CD4-positive, CD25-positive, alpha-beta regulatory T cell (primary cell): ENCODE measurements around the gene SAMD14. TPM values are rescaled to one million over a fixed set of nuclear protein-coding genes. Genes with fewer than 3 reads are reported as not detected.
A peak's percentile ranks its signal among the peaks of the same experiment; 100 is the strongest.

Experiments
- ATAC-seq, 2 donors: fragments of 150-1000 bp; cut with Tn5 transposase; one replicate each; pipeline ENCODE4 v1.10.0; 2021; ENCODE audit warnings: low read depth in 2 of 2, moderate number of reproducible peaks in 2 of 2, moderate library complexity in 1 of 2
- DNase-seq, 3 donors: peaks; one replicate each; pipeline versions ENCODE4 v3.0.0 to v3.0.0-alpha.2; 2012 to 2022; ENCODE audit warnings: mixed read lengths in 1 of 3
- H3K27ac ChIP-seq: one replicate; pipeline ENCODE4 v1.7.0; 2013; ENCODE audit warnings: mild to moderate bottlenecking, low read length; ENCODE audit not compliant: insufficient read depth, poor library complexity, severe bottlenecking
- H3K27me3 ChIP-seq: one replicate; pipeline ENCODE4 v1.7.0; 2013; ENCODE audit warnings: low read length; ENCODE audit not compliant: control insufficient read depth, insufficient read depth
- H3K36me3 ChIP-seq: one replicate; pipeline ENCODE4 v1.7.0; 2013; ENCODE audit warnings: mild to moderate bottlenecking, low read length, moderate library complexity; ENCODE audit not compliant: control insufficient read depth, insufficient read depth
- H3K4me1 ChIP-seq: 2 replicates; pipeline ENCODE4 v1.7.0; 2013; ENCODE audit warnings: mild to moderate bottlenecking, low read length; ENCODE audit not compliant: insufficient read depth, control insufficient read depth, poor library complexity, severe bottlenecking
- H3K4me3 ChIP-seq: one replicate; pipeline ENCODE4 v1.7.0; 2013; ENCODE audit warnings: low read depth, mild to moderate bottlenecking, low read length, moderate library complexity
- H3K9me3 ChIP-seq, 2 experiments: 1 replicate in 1 of 2; 2 replicates in 1 of 2; pipeline ENCODE4 v1.7.0; 2013; ENCODE audit warnings: low read length in 2 of 2, mild to moderate bottlenecking in 1 of 2, moderate library complexity in 1 of 2; ENCODE audit not compliant: control insufficient read depth in 2 of 2
- H3K27ac Mint-ChIP-seq, 3 donors: one replicate each; pipeline ENCODE4 v1.8.0; 2020 to 2022; ENCODE audit warnings: mild to moderate bottlenecking in 3 of 3, mixed read lengths in 3 of 3, moderate library complexity in 2 of 3
- H3K27me3 Mint-ChIP-seq: one replicate; pipeline ENCODE4 v1.8.0; 2022; ENCODE audit warnings: mild to moderate bottlenecking, mixed read lengths
- H3K36me3 Mint-ChIP-seq: one replicate; pipeline ENCODE4 v1.8.0; 2020; ENCODE audit warnings: mixed read lengths
- H3K4me1 Mint-ChIP-seq, 4 donors: one replicate each; pipeline ENCODE4 v1.8.0; 2020 to 2022; ENCODE audit warnings: mixed read lengths in 4 of 4, mild to moderate bottlenecking in 1 of 4
- H3K4me3 Mint-ChIP-seq, 4 donors: one replicate each; pipeline ENCODE4 v1.8.0; 2020 to 2022; ENCODE audit warnings: mild to moderate bottlenecking in 4 of 4, mixed read lengths in 4 of 4, moderate library complexity in 3 of 4
- H3K9me3 Mint-ChIP-seq, 7 donors: one replicate each; pipeline ENCODE4 v1.8.0; 2020 to 2022; ENCODE audit warnings: mixed read lengths in 7 of 7, mild to moderate bottlenecking in 3 of 7, moderate library complexity in 2 of 7
- polyA plus RNA-seq, 4 donors: library from polyadenylated mRNA; unstranded; fragments of 300-500 nt; fragmentation: Illumina TruSeq; gene quantifications; one replicate each; pipeline ENCODE4 v1.2.3, GENCODE V29; 2021
- total RNA-seq: library from RNA; stranded (reverse); gene quantifications from one replicate; pipeline ENCODE4 v1.2.3, GENCODE V29; 2022

The SAMD14 gene
- total and polyA plus RNA-seq, 5 donors from 2014 or later, result 0.09 to 0.96 TPM; not detected in 3

DNA sequence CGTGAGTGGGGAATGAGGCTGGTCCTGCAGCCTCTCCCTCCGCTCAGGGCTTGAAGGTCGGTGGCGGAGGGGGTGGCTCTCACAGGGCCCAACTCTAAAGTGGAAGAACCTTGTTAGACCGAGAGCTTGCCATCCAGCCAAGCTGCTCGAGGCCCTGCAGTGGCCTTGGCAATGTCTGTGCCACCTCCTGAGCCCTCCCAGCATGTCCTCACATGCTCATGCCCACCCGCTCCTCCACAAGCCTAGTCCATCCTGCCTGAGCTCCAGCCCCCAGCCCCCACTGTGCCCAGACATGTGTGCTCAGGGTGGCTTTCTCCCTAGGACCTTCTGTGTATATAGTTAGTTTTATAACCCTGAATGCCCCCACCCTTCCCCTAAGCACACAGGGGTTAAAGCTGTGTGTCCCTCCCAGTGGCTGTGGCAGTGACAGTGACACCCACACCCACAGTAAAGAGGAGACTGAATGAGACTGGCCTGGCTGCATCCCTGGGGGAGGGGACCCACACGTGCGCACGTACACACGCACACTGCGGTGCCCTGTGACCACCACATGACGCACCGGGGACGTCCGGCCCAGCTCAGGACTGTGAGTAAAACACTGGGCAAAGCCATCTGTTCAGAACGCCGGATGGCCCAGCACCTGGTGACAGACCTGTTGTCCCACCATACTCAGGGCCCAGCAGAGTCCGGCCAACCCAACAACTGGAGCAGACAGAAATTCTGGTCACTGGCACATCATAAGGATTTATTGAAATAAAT, 19.2 kb downstream of the SAMD14 start:
- DNase-seq (no peak), ATAC-seq (no peak)
- no peaks in the 10 kb centered on the region for H3K9me3 Mint-ChIP-seq
- H3K4me3 ChIP-seq, result no peak overlapping the region
- H3K4me1 ChIP-seq, result no peaks in the 10 kb centered on the region
- H3K27me3 Mint-ChIP-seq, result peaks cover 13% of the 10 kb centered on the region
- peaks cover 0 to 4% (median 3%) of the 10 kb centered on the region in 4 donors for H3K4me1 Mint-ChIP-seq
- peaks cover 23% of the 10 kb centered on the region for H3K36me3 ChIP-seq
- no peak overlapping the region for H3K27ac ChIP-seq
- H3K4me3 Mint-ChIP-seq, result no peak overlapping the region
- H3K36me3 Mint-ChIP-seq, result peaks cover 17% of the 10 kb centered on the region
- peak overlapping the region in 1 of 3 donors; percentile 60 for H3K27ac Mint-ChIP-seq
- H3K27me3 ChIP-seq, result no peaks in the 10 kb centered on the region
- no peaks in the 10 kb centered on the region for H3K9me3 ChIP-seq

DNA sequence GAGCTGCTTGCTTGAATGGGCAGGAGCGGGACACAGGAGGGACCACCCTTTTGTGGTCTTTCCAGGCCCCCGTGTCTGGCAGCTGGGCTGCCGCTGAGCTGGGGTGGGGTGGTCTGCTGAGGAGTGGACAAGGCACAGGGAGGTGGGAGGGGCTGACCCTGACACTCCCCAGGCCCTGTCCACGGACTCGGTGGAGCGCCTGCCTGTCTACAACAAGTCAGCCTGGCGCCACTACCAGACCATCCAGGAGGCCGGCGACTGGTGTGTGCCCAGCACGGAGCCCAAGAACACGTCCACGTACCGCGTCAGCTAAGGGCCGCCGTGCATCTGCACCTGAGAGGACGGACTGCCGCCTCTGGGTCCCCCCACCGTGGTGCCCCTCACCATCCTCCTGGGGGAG, 20.2 kb downstream of the SAMD14 start:
- Histone ChIP-seq H3K4me1 (no peaks in the 10 kb centered on the region), H3K36me3 (peaks cover 31% of the 10 kb centered on the region), H3K27ac (no peak overlapping the region), H3K9me3 (no peaks in the 10 kb centered on the region), H3K27me3 (no peaks in the 10 kb centered on the region), H3K4me3 (no peak overlapping the region)
- Mint-ChIP-seq H3K9me3 (no peaks in the 10 kb centered on the region), H3K4me1 (peaks cover 0 to under 1% (median 0%) of the 10 kb centered on the region in 4 donors), H3K27ac (no peak overlapping the region), H3K27me3 (peaks cover 3% of the 10 kb centered on the region), H3K36me3 (peaks cover 24% of the 10 kb centered on the region), H3K4me3 (no peak overlapping the region)
- DNase-seq (no peak), ATAC-seq (no peak)

DNA sequence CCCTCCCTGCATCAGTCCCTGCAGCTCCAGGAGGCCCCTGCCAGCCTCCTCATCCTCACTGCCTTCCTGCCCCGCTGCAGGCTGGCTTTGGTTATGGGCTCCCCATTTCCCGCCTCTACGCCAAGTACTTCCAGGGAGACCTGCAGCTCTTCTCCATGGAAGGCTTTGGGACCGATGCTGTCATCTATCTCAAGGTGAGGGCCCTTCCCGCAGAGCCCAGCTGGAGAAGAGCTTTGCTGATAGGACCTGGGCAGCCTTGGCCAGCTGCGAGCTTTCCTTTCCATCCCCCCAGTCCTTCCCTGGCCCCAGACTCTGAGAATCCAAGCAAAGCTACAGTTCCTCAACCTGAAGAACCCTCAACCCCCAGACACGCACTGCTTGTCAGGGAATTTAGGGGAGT, 20.8 kb downstream of the SAMD14 start:
- Mint-ChIP-seq H3K4me1 (no peaks in the 10 kb centered on the region), H3K9me3 (no peaks in the 10 kb centered on the region), H3K27ac (no peak overlapping the region), H3K27me3 (no peaks in the 10 kb centered on the region), H3K36me3 (peaks cover 24% of the 10 kb centered on the region), H3K4me3 (no peak overlapping the region)
- H3K27me3 ChIP-seq, result no peaks in the 10 kb centered on the region
- no peak overlapping the region for H3K4me3 ChIP-seq
- no peaks in the 10 kb centered on the region for H3K4me1 ChIP-seq
- H3K9me3 ChIP-seq, result no peaks in the 10 kb centered on the region
- no peak for ATAC-seq
- H3K36me3 ChIP-seq, result peaks cover 31% of the 10 kb centered on the region
- no peak overlapping the region for H3K27ac ChIP-seq
- DNase-seq, result no peak

DNA sequence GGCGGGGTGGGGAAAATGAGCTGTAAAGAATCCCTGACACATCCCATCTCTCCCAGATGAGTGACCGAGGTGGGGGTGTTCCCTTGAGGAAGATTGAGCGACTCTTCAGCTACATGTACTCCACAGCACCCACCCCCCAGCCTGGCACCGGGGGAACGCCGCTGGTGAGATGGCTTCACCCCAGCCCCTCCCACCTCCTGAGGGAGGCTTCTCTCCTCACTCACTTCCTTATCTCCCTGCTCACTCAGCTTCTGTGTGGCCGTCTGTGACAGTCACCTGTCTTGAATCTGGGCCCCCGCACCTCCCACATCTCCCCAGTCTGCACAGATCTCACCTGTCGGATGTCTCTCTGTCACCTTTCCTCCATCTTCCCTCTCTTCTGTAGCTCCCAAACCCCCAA, 21.4 kb downstream of the SAMD14 start:
- peaks cover 34% of the 10 kb centered on the region for H3K36me3 ChIP-seq
- no peak for DNase-seq
- no peak overlapping the region for H3K4me3 ChIP-seq
- Mint-ChIP-seq H3K36me3 (peaks cover 24% of the 10 kb centered on the region), H3K27me3 (no peaks in the 10 kb centered on the region), H3K9me3 (no peaks in the 10 kb centered on the region), H3K4me1 (peaks cover 0 to 1% (median 0%) of the 10 kb centered on the region in 4 donors), H3K27ac (no peak overlapping the region), H3K4me3 (no peak overlapping the region)
- no peak overlapping the region for H3K27ac ChIP-seq
- no peak for ATAC-seq
- no peaks in the 10 kb centered on the region for H3K4me1 ChIP-seq
- no peaks in the 10 kb centered on the region for H3K9me3 ChIP-seq
- H3K27me3 ChIP-seq, result no peaks in the 10 kb centered on the region

DNA sequence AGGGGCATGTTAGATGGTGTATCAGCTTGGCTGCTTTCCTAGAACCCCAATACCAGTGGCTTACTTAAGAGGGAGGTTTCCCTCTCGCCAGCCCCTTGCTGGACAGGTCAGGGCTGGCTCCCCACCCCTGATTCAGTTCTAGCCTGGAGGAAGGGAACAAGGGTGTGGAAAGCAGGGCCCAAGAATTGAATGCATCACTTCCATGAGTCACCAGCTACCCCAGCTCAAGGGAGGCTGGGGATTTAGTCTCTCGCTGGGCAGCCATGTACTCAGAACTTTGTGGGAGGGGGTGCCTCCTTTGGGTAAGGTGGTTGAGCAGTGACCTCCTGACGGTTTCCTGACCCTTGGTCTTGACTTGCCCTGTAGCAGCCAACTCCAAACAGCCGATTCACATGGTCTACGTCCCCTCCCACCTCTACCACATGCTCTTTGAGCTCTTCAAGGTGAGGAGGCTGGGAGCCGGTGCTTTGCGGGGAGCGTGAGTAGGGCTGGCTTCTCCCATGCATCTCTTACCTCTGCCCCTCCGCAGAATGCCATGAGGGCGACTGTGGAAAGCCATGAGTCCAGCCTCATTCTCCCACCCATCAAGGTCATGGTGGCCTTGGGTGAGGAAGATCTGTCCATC, 22.1 kb downstream of the SAMD14 start:
- H3K9me3 ChIP-seq, result no peaks in the 10 kb centered on the region
- no peaks in the 10 kb centered on the region for H3K27me3 ChIP-seq
- Mint-ChIP-seq H3K36me3 (peaks cover 24% of the 10 kb centered on the region), H3K27ac (no peak overlapping the region), H3K4me1 (peaks cover 0 to 4% (median under 1%) of the 10 kb centered on the region in 4 donors), H3K27me3 (no peaks in the 10 kb centered on the region), H3K9me3 (no peaks in the 10 kb centered on the region), H3K4me3 (no peak overlapping the region)
- DNase-seq, result no peak
- no peaks in the 10 kb centered on the region for H3K4me1 ChIP-seq
- no peak for ATAC-seq
- no peak overlapping the region for H3K27ac ChIP-seq
- H3K36me3 ChIP-seq, result peaks cover 37% of the 10 kb centered on the region
- no peak overlapping the region for H3K4me3 ChIP-seq

DNA sequence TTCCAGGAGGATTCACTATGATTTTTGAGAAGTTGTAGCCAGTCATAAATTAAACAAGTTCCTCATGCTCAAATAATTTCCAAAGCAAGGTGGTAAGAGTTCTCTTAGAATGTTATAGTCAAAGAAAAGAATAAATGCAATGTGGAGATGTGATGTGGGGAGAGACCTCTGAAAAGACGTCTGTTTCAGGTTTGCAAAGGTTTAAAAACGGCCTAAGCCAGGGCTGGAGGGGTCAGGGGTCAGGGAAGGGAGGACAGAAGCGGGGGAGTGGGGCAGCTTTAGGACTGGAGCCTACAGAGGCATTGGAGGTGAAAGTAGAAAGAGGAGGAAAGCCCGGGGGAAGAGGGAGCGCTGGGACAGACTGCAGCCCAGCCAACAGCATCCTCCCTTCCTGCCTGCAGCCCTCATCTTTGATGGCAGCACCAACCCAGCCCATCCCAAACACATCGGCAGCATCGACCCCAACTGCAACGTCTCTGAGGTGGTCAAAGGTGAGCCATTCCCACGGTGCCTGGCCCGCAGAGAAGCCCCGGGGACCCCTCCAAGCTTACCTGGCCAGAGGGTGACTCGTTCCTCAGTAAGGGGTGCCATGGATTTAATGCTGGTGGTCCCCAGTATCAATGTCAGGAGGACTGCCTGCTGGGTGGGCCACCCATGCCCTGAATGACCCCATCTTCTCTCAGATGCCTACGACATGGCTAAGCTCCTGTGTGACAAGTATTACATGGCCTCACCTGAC, 23.4 kb downstream of the SAMD14 start:
- ATAC-seq (no peak), DNase-seq (no peak)
- peak overlapping the region in 1 of 3 donors; percentile 60 for H3K27ac Mint-ChIP-seq

DNA sequence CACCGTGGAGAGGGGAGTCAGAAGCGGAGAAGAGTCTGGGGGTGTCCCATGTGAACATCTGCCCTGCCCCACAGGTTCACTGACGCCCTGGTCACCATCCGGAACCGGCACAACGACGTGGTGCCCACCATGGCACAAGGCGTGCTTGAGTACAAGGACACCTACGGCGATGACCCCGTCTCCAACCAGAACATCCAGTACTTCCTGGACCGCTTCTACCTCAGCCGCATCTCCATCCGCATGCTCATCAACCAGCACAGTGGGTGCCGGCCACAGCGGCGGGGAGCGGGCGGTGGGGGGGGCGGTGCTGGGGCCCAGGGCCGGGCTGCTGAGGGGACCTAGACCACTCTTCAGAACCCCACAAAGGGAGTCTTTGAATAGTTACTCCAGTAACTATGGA, 24.1 kb downstream of the SAMD14 start:
- Histone ChIP-seq H3K4me3 (no peak overlapping the region), H3K27ac (no peak overlapping the region), H3K27me3 (no peaks in the 10 kb centered on the region), H3K36me3 (peaks cover 38% of the 10 kb centered on the region), H3K9me3 (no peaks in the 10 kb centered on the region), H3K4me1 (no peaks in the 10 kb centered on the region)
- Mint-ChIP-seq H3K4me3 (no peak overlapping the region), H3K27me3 (no peaks in the 10 kb centered on the region), H3K27ac (no peak overlapping the region), H3K36me3 (peaks cover 24% of the 10 kb centered on the region), H3K9me3 (no peaks in the 10 kb centered on the region), H3K4me1 (peaks cover 0 to 6% (median under 1%) of the 10 kb centered on the region in 4 donors)
- DNase-seq (no peak), ATAC-seq (no peak)

More for the DNA sequence above, 23.4 kb downstream of the SAMD14 start:
- H3K27me3 ChIP-seq, result no peaks in the 10 kb centered on the region
- Mint-ChIP-seq H3K9me3 (no peaks in the 10 kb centered on the region), H3K4me3 (no peak overlapping the region), H3K36me3 (peaks cover 24% of the 10 kb centered on the region), H3K27me3 (no peaks in the 10 kb centered on the region), H3K4me1 (peaks cover 0 to 6% (median under 1%) of the 10 kb centered on the region in 4 donors)
- no peak overlapping the region for H3K27ac ChIP-seq
- no peak overlapping the region for H3K4me3 ChIP-seq
- no peaks in the 10 kb centered on the region for H3K9me3 ChIP-seq
- H3K36me3 ChIP-seq, result peaks cover 37% of the 10 kb centered on the region
- no peaks in the 10 kb centered on the region for H3K4me1 ChIP-seq
